Activated CD8-positive, alpha-beta T cell treated with anti-CD3 and anti-CD28 coated beads for 36 hours (primary cell): ENCODE measurements around the gene AMOTL2. TPM values are rescaled to one million over a fixed set of nuclear protein-coding genes. Genes with fewer than 3 reads are reported as not detected.

Source experiments
- ATAC-seq: fragments of 200-7000 bp; cut with Tn5 transposase; one replicate; pipeline ENCODE4 v1.10.0; 2021; ENCODE audit warnings: mild to moderate bottlenecking, moderate library complexity
- CTCF ChIA-PET: fragments of 350-600 bp; sonication (Branson Sonifier 250); formaldehyde crosslinking; loops from one replicate; lab custom pipeline; 2021; ENCODE audit warnings: antibody characterized with exemption; lab: Charles Lee
- POLR2A ChIA-PET: fragments of 350-600 bp; sonication (Branson Sonifier 250); formaldehyde crosslinking; loops from one replicate; lab custom pipeline; 2021; ENCODE audit warnings: antibody characterized with exemption; lab: Charles Lee
- DNase-seq: peaks from one replicate; pipeline ENCODE4 v3.0.0-alpha.2; 2020
- H3K27ac Mint-ChIP-seq: one replicate; pipeline ENCODE4 v1.8.0; 2021; ENCODE audit warnings: mild to moderate bottlenecking, mixed read lengths
- H3K27me3 Mint-ChIP-seq: one replicate; pipeline ENCODE4 v1.8.0; 2021; ENCODE audit warnings: mixed read lengths
- H3K36me3 Mint-ChIP-seq: one replicate; pipeline ENCODE4 v1.8.0; 2021; ENCODE audit warnings: low read depth, mixed read lengths
- H3K4me1 Mint-ChIP-seq: one replicate; pipeline ENCODE4 v1.8.0; 2021; ENCODE audit warnings: low read depth, mixed read lengths
- H3K4me3 Mint-ChIP-seq: one replicate; pipeline ENCODE4 v1.8.0; 2021; ENCODE audit warnings: mild to moderate bottlenecking, moderate library complexity, mixed read lengths
- H3K9me3 Mint-ChIP-seq: one replicate; pipeline ENCODE4 v1.8.0; 2021; ENCODE audit warnings: mixed read lengths
- intact Hi-C: fragments of 100-400 bp; cut with micrococcal nuclease; formaldehyde crosslinking; loops from one replicate; pipeline ENCODE4 v1.10.0; 2022
- total RNA-seq, 2 experiments: library from RNA; stranded (reverse); gene quantifications; one replicate each; pipeline ENCODE4 v1.2.3, GENCODE V29; 2021
- TF ChIP-seq, protein P1 (sequence below): fragments of 200-600 bp; IDR thresholded peaks from one replicate; pipeline ENCODE4 v1.8.0; 2022; ENCODE audit warnings: antibody characterized with exemption, mild to moderate bottlenecking

The AMOTL2 gene
- total RNA-seq, 2 experiments from 2014 or later: not detected

DNA sequence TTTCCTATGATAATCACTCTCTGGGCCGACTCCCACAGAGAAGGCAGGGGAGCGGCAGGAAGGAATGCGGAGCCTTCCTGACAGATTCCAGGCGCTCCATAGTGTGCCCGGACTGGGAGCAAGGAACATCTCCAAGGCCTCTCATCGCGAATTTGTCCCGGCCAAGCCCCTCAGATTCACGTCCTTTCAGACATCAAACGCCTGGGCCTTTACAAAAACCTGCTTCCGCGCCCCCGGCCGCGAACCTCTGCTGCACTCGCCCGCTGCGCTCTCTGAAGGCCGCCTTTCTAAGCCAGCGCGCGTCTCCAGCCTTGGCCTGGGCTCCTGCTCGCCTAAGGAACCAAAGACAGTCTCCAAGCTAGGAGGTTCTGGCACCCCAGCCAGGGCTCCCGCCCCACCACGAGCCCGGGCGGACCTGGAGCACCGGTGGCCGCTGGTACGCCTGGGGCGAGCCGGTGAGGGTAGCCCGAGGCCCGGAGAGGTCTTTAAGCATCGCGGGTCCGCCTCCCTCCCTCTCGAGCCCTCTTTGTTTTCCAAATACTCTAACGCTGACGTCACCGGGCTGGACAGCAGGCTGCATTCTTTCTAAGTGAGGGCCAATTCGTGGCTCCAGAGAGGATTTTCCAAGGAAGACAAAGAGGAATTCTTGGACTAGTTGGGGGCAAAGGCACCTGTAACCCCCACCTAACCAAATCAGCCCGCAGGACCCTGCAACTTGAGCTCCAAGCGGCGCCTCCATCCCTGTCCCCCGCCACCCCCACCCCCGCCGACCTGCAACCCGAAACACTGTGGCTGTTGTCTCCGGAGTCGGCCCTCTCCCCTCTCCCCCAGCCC, 759 bp downstream of the AMOTL2 start:
- intact Hi-C loops: no loop called here
- H3K9me3 Mint-ChIP-seq: no peaks in the 10 kb centered on the region
- no peaks in the 10 kb centered on the region for H3K36me3 Mint-ChIP-seq
- POLR2A ChIA-PET: no interaction called here
- H3K27ac Mint-ChIP-seq: no peak overlapping the region
- peaks cover 8% of the 10 kb centered on the region for H3K4me1 Mint-ChIP-seq
- H3K4me3 Mint-ChIP-seq: no peak overlapping the region
- peaks cover 42% of the 10 kb centered on the region for H3K27me3 Mint-ChIP-seq
- no peak for ATAC-seq
- DNase-seq: no peak
- CTCF ChIA-PET: interaction anchor here (0.8 to 0.9 kb wide), 2 partner anchors 65 to 101 kb away, joined by 3 read pairs; no protein-coding TSS in a partner anchor
- TF ChIP-seq, protein P1, sequence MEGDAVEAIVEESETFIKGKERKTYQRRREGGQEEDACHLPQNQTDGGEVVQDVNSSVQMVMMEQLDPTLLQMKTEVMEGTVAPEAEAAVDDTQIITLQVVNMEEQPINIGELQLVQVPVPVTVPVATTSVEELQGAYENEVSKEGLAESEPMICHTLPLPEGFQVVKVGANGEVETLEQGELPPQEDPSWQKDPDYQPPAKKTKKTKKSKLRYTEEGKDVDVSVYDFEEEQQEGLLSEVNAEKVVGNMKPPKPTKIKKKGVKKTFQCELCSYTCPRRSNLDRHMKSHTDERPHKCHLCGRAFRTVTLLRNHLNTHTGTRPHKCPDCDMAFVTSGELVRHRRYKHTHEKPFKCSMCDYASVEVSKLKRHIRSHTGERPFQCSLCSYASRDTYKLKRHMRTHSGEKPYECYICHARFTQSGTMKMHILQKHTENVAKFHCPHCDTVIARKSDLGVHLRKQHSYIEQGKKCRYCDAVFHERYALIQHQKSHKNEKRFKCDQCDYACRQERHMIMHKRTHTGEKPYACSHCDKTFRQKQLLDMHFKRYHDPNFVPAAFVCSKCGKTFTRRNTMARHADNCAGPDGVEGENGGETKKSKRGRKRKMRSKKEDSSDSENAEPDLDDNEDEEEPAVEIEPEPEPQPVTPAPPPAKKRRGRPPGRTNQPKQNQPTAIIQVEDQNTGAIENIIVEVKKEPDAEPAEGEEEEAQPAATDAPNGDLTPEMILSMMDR: no peak

DNA sequence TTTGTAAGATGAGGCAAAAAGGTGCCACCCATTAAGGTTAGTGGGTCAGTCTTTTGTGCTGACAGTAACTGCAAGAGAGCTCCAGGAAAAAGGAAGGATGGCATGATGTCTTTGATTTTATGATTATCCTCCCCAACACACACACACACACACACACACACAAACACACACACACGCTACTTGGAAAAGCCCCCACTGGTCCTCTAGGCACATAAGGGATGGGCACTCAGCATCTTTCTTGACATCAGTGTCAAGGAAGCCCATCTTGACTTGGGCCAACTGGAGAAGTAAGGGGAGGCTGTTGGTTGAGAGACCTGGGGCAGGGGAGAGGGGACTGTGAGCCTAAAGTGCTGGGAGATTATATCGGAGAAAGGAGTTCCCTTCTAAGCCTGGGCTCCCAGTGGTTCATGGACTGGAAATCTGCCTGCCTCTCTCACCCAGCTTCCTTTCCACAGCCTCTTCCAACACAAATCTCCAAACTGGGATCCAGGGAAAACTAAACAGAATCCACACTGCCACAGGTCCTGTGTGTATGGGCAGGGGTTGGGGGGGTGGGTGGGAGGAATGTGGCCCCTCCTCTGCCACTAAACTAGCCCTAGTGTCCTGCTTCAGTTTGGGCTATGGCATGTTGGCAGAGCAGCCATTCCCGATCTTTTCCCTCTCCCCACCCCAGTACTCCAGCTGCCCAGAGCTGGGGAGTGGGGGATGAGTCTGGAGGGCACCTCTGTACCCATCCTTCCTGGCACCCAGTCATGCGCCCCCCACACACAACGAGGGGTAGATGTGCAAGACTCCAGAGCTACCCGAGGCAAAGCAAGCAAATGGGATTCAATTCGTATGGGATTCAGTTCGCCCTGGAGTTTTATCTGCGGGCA, 1.6 kb downstream of the AMOTL2 start:
- Mint-ChIP-seq H3K27me3 (peaks cover 37% of the 10 kb centered on the region), H3K4me3 (no peak overlapping the region), H3K9me3 (no peaks in the 10 kb centered on the region), H3K4me1 (peaks cover 8% of the 10 kb centered on the region), H3K27ac (no peak overlapping the region), H3K36me3 (no peaks in the 10 kb centered on the region)
- ATAC-seq: no peak
- intact Hi-C loops: no loop called here
- TF ChIP-seq, protein P1: no peak
- DNase-seq: no peak
- ChIA-PET CTCF (no interaction called here), POLR2A (no interaction called here)

DNA sequence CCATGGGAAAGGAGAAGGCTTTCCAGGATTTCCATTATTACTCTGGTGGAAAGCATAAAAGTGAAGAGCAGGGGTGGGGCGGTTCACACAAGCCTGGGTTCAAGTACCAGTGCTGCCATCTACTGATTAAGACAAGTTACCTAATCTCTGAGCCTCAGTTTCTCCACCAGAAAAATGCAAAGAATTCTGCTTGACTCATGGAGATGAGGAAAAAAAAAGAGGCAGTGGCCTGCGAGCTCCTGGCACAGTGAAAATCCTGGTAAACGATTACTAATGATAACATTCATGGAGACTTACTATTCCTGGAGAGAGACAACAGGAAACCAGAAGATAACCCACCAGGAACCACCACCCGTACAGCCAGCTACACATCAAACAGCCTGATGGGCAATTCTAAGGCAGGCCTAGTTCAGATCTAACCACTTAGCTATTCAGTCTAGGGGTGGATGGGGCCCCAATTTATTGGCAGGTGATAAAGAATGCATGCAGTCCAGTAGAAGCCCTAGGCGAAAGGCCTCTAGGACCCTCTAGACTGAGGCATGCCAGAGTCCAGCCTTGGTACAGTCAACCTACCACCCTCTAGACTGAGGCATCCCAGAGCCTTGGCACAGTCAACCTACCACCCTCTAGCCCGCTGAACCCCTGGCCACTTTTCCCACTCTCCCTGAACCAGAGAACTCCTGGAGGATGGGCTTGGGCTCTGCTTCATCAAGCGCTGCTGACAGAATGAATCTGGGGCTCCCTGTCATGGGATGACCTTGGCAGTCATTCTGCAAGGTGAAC, 2.5 kb downstream of the AMOTL2 start:
- ChIA-PET POLR2A (no interaction called here), CTCF (interaction anchor here (1.8 kb wide), 1 partner anchor 62 kb away, joined by 8 read pairs; no protein-coding TSS in a partner anchor)
- ATAC-seq: no peak
- TF ChIP-seq, protein P1: no peak
- Mint-ChIP-seq H3K27ac (no peak overlapping the region), H3K4me3 (no peak overlapping the region), H3K9me3 (no peaks in the 10 kb centered on the region), H3K36me3 (no peaks in the 10 kb centered on the region), H3K27me3 (peaks cover 37% of the 10 kb centered on the region), H3K4me1 (peaks cover 8% of the 10 kb centered on the region)
- intact Hi-C loops: no loop called here
- no peak for DNase-seq

DNA sequence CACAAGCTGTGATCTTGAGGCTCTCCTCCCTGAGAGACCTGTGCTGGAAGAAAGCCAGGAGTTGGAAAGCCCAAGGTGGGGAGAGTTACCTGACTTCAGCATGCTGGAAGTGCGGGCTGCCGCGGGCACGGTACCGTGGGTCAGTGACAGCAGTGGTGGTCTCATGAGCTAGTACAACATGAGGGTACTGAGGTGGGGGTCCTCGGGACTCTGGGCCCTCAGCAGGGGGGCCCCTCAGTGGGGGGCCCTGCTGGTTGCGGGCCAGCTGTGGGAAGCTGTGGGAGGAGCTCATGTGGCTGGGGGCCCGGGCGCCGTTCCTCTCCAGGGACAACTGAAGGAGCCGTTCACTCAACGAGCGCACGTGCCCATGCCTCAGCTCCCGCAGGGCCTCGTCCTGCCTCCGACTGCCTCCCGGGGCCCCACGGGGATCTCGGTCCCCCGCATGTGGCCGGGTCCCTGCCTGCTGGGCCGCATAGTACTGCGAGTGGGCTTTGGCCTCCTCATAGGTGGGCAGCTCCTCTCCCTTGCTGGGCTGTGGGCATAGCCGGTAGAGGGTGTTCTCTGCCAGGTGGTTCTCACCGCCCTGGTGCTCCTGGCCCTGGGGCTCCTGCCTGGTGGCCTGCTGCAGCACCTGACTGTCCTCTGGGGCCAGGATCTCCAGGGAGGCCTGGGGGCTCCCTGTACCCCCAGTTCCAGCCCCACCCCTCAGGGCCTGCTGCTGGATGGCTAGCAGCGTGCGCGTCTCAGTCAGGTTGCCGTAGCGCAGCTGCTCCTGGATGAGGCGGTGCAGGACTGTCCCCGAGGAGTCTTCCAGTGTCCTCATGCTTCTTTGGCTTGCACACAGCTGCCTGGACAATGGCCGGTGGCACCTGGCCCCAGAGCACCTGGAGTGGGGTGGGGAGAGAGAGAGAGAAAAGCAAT, 3.4 kb downstream of the AMOTL2 start:
- Mint-ChIP-seq H3K4me3 (no peak overlapping the region), H3K4me1 (peaks cover 8% of the 10 kb centered on the region), H3K36me3 (no peaks in the 10 kb centered on the region), H3K27ac (no peak overlapping the region), H3K9me3 (no peaks in the 10 kb centered on the region), H3K27me3 (peaks cover 30% of the 10 kb centered on the region)
- DNase-seq: no peak
- intact Hi-C loops: no loop called here
- no peak for ATAC-seq
- ChIA-PET POLR2A (no interaction called here), CTCF (interaction anchor here (0.8 to 1.8 kb wide), 3 partner anchors 8 to 61 kb away, joined by 3 to 8 read pairs (median 3); no protein-coding TSS in a partner anchor)
- TF ChIP-seq, protein P1: no peak
